Amygdala (tissue), 56 donors: ENCODE results near the gene TRIP11.
"Not testable (repeated sequence)": the region's sequence is repeated elsewhere in the genome, so short reads cannot be mapped to it uniquely, and the experiment has no call there.

ENCODE experiments used
- DNase-seq, 56 donors: peaks; one replicate each; lab custom pipeline; 2025; lab: John Stamatoyannopoulos, UW

The TRIP11 gene

DNA sequence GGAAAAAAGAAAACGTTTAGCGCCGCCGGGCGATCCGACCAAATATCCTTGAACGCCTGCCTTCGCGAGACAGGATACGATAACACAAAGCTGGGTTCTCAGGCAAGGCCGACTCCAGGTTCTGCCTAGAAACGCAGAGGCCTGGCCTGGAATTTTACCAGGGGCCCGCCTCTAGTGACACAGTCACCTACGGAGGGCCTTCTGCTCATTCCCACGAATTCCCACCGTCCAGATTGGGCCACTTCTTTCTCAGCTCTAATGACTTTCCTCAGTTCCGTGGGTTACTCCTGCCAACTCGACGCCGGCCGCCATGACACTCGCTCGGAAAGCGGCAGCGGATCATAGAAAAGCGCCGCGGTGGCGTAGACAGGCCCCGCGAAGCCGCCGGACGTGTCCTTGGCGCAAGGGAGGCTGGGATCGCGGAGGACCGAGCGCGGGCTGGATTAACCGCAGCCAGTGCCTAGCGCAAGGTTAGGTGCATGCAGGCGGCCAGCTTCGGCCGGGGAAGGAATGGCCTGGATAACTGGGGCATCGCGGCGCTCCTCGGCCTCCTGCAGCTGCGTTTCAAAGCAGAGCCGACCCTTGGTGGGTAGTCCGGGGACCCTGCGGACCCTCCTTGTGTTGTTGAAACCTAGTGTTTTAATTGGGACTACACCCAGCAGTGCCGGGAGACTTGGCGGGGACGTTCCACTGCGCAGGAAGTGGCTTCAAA is at the start of gene TRIP11:
TSS of gene TRIP11 (minus strand) at position 341 of the 712 bp plus-strand sequence. CDS start 374 bp downstream, outside the sequence.
- peak; percentile 52 to 95 (median 88) for DNase-seq

DNA sequence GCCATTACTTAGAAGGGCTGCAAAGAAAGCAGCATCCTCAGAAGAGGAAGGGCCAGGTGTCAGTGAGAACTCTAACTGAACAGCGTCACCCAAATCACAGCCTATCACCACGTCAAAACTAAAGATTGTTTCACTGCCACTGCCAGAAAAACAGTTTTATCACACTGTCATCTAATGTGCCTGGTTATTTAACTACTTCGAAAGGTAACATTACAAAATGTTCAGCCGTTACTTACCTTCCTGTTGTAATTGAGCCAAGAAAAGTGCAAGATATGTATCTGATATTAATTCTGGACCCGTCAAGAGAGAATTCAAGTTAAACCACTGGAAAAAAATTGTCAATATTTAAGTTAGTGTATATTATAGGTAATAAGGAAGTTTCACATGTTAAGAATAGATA is 48.6 kb upstream of the TRIP11 start:
- no peak for DNase-seq

DNA sequence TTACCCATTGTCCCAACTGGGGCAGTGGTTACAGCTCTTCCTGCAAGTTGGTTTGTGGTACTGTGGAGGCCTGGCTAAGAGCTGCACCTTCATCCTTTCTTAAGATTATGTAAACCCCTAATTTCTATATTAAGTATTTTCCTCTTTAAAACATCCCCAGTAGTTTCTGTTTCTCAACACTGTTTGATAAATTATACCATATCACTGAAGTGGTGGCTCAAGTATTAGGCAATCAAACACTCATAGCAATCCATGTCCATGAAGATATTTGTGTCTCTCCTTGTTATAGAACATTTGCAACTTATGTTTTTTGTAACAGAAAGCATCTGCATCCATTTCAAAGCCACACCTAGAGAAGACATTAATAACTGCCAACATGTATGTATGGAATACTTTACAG is 34.7 kb upstream of the TRIP11 start:
- no peak for DNase-seq

DNA sequence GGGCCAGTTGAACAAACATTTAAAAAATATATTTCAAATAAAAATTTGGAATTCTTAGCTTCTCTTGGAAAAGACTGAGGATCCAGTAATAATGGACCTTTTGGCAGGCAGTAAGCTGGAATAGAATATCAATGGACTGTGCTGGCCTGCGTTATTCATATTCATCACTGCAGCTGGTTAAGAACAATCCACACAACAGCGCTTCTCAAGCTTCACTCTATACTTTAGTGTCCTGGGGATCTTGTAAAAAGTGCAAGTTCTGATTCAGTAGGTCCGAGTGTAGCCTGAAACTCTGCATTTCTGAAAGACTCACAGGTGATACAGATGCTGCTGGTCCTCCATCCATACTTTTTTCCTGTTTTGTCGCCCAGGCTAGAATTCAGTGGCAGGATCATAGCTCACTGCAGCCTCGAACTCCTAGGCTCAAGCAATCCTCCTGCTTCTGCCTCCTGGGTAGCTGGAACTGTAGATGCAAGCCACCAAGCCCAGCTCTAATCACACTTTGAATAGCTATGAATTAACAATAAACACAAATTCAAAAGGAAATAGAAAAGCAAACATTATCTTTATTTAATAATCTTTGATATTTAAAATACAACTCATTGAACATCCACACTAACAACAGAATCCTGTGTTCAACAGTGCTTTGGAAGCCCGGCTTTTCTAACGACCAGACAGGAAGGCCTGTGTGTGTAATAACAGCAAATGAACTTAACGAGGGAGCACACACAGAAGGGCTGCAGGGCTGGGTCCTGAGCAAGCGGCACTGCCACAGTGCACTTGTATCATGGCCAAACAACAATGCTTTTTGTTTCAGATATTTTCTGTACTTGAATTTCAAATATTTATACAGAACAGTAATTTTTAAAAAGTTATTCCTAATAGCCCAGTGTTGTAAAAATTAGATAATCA is 18.4 kb upstream of the TRIP11 start:
- peak in 4 of 56 donors; percentile 3 to 10 (median 4) for DNase-seq

DNA sequence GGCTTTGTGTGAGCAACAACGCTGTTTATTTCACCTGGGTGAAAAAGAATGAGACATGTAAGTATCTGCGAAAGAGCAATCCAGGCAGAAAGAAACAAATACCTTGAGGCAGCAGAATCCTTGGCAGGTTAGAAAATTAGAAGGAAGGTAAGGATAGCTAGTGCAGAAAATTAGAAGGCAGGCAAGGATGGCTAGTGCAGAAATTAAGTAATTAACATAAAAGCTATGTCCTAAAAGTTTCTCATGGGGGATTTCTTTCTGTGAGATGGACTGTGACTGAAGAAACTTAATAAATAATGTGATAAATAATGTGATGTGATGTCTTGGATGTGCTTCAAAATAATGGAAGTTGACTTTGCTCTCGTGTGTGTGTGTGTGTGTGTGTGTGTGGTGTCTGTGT is 9.9 kb upstream of the TRIP11 start:
- DNase-seq, result no peak

DNA sequence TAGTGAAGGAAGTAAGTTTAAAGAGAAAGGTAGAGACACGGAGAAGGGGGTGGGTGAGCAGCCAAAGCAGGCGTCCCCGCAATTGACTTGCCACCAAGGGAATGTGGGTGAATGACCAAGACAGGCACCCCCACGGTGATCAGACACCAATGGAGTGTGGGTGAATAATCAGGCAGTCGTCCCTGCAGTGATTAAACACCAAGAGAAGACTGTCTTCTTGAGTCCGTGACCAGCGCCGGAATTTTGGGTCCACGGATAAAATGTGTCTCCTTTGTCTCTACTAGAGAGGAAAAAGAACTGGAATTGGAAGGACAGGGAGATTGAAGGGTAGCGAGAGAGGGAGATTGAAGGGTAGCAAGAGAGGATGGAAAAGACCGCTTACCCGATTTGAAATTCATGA is 9.4 kb upstream of the TRIP11 start:
- DNase-seq, result not testable (repeated sequence)

DNA sequence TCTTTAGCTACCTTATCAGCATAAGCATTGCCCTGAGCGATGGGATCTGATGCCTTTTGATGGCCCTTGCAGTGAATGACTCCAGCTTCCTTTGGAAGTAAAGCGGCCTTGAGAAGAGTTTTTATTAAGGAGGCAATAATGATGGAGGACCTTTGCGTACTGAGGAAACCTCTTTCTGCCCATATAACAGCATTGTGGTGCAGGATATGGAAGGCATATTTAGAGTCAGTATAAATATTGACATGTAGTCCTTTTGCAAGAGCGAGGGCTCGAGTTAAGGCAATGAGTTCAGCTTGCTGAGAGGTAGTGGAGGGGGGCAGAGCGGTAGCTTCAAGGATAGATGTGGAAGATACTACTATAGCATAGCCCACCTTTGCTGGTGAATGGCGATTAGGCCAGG is 6.0 kb upstream of the TRIP11 start:
- DNase-seq, result not testable (repeated sequence)

DNA sequence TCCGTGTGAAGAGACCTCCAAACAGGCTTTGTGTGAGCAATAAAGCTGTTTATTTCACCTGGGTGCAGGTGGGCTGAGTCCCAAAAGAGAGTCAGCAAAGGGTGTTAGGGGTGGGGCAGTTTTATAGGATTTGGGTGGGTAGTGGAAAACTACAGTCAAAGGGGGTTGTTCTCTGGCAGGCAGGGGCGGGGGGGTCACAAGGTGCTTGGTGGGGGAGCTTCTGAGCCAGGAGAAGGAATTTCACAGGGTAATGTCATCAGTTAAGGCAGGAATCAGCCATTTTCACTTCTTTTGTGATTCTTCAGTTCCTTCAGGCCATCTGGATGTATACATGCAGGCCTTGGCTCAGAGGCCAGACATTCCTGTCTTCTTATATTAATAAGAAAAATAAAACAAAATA is 1.9 kb upstream of the TRIP11 start:
- not testable (repeated sequence) for DNase-seq

DNA sequence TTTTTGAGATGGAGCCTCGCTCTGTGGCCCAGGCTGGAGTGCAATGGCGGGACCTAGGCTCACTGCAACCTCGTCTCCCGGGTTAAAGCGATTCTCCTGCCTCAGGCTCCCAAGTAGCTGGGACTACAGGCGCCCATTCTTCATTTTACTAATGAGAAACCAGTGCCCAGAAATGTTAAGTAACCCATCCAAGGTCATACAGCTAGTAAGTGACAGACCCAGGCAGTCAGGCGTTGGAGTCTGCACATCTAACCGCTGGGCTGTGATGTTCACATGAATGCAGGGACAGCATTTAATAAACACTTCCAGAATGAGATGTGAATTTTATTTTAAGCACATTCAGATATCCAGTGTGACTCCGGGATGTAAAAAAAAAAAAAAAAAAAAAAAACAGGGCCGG is 1.3 kb upstream of the TRIP11 start:
- DNase-seq, result no peak

DNA sequence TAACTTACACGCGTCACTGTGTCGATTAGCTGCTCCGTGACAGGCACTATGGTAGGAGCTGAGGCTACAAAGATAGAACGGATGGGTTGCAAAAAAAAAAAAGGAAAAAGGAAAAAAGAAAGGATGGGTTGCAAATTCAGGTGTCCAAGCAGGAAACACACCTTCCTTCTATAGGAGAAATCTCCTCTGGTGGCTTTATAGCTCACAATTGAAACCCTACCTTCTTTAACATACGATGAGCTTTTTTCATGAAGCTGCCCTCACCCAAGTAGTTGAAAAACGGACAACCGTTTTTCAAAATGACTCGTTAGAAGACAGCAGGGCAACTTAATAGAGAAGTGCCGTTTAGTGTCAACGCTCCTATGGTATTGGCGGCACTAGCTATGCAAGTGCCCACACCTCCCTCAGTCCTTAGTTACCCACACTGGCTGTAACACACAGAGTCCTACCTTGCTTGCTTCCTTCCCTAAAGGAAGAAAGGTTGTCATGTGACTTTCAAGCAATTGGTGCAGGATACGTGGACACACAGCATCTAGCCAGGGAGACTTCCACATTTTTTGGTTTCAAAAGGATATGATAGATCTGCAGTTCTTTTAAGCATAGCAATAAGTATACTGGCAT is 682 bp upstream of the TRIP11 start:
- DNase-seq, result peak in 5 of 56 donors; percentile 11 to 47 (median 18)

DNA sequence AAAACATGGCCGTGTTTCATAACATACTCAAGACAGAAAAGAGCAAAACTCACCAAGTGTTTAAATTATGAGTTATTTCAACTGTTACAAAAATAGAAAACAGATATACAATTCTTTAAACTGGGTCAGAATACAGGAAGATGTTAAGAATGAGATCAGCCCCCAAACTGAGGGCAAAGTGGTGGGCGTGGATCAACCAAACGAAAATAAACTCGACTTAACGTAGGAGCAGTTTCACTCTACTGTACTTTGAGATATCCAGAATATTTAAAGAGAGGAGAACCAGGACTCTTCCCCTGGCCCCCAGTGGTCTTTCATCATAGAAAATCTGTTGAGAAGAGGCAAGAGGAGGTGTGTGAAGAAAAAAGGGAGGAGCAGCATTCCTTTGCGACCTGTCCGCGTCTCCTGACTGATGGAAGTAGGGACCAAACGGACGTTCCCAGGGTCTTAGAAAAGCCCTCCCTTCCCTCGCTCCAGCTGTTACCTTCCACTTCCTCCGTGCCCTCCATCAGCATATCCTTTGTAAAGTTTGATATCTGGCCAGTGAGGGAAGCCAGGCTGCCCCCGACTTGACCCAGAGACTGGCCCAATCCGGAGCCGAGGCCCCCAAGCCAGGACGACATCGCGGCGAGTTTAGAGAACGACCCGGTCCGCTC is 668 bp downstream of the TRIP11 start:
- peak in 19 of 56 donors; percentile 13 to 72 (median 54) for DNase-seq

DNA sequence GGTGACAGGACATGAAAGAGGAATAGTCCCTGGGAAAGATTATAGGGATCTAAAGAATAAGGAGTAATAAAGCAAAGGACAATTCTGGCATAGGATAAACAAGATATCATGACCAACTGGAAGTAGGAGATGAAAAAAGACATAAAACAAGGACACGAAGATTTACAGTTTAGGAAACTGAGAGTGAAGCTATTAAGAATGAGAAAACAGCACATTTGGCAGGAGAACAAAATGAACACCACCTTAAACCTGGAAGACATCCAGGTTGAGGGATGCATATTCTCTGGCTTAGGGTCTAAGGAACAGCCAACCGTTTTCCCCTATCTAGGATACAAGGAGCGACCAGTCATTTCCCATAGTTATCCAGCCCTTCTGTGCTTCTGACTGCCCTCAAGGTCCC is 1.9 kb downstream of the TRIP11 start:
- no peak for DNase-seq

DNA sequence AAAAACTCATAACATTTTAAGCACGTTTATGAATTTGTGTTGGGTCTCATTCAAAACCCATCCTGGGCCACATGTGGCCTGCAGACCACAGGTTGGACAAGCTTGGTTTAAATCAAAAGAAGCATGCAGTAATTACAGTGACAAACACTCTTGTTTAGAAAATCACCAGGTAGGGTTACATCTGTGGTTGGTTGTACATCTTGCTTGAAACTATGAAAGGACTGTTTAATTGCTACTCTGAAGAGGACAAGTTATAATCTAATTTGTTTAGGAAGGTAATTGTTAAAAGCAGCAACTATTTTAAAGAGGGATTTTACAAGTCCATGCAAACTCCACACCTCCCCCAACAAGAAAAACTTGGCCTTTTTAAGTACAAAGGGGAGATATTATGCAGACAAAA is 4.0 kb downstream of the TRIP11 start:
- no peak for DNase-seq

DNA sequence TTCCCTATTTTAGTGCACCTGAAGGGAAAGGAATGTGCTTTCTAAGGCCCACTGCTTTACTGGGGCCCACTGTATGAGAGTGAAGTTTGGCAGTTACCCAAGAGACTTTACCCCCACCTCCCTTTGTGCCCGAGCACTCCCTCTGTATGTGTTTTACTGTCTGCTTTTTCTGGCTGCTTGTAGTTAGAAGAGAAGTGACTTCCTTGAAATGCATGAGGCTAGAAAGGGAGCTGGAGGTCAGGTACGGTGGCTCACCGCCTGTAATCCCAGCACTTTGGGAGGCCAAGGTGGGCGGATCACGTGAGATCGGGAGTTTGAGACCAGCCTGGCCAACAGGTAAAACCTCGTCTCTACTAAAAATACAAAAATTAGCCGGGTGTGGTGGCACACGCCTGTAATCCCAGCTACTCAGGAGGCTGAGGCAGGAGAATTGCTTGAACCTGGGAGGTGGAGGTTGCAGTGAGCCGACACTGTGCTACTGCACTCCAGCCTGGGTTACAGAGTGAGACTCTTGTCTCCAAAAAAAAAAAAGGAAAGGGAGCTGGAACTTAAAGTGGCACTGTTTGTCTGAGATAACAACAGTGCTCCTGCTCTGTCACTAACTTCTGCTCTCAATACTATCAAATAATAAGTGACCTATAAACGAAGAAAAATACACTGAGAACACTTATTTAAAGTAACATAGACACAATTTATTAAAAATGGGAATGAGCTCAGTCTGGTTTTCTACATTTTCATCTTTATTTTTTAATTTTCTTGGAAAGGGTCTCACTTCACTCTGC is 5.8 kb downstream of the TRIP11 start:
- DNase-seq, result no peak

DNA sequence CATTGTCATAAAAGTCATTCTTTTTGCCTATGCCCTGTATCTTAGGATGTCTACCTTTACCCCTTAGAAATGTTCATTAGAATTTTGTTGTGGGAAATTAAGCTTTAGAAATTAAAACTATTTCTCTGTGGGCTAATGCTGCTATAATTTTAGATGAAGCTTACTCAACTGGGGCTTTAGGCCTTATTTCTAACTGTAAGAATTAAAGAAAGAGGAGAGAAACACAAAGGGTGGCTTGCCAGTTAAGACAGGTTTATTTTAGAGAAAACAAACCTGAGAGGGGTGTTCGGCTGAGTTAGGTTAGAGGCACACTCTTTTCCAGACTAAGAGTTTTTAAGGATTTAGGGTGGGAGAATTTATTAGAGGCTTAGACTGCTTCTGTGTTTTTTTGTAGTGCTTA is 6.4 kb downstream of the TRIP11 start:
- DNase-seq, result no peak

DNA sequence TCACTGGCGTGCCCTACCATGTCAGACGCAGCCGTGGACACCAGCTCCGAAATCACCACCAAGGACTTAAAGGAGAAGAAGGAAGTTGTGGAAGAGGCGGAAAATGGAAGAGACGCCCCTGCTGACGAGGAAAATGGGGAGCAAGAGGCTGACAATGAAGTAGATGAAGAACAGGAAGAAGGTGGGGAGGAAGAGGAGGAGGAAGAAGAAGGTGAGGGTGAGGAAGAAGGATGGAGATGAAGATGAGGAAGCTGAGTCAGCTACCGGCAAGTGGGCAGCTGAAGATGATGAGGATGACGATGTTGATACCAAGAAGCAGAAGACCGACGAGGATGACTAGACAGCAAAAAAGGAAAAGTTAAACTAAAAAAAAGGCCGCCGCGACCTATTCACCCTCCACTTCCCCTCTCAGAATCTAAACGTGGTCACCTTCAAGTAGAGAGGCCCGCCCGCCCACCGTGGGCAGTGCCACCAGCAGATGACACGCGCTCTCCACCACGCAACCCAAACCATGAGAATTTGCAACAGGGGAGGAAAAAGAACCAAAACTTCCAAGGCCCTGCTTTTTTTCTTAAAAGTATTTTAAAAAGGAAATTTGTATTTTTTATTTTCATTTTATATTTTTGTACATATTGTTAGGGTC is 13.2 kb downstream of the TRIP11 start:
- no peak for DNase-seq

DNA sequence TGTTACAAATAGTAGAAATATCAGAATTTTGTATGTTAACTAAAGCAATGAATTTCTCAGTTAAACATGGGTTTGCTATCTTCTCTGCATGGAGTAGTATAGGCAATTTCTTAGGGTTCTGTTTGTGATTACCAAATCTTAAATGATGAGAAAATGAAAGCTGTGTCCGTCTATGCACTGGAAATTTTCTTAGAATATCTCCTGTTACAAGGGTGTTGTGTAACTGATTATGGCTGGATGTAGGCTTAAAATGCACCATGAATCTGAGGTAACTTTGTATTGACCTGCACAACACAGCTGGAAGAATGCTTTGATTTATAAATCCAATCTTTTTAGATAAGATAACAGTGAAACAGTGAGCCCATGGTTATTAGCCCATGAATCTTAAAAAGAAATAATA is 17.8 kb downstream of the TRIP11 start:
- no peak for DNase-seq

DNA sequence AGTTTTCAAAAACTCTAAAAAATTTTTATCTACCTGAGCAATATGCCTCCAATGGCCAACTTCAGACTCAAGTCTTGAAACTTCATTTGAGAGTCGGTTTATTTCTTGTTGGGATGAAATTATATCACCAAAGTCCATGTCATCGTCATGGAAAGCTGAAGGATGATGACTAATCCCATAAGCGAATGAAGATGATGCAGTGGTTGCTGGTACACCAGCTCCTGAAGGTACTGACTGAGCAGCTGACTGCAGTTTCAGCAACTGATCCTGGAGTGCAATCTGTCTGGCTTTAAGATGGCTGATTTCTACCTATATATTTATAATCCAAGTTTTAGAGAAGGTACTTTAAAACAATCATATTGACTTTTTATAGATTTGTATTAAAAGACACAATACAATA is 18.3 kb downstream of the TRIP11 start:
- no peak for DNase-seq

DNA sequence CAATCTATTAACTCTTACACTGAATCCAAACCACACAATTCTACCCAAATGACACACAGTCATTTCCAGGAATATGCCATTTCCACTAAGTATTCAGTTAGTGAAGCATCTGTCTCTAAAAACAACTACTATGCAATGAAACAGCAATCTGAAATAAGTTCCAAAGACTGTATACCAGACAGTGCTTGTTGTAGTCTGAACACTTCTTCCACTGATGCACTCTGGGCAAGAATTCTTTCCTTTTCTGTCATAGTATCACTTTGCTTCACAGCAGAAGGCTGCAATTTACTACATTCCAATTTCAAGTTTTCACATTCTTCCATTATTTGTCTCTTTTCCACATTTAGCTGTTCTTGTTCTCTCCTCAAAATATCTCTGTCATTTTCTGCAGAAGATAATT is 25.8 kb downstream of the TRIP11 start:
- DNase-seq, result no peak
